ENCODE data around the gene BCL2. TPM values are rescaled to one million over a fixed set of nuclear protein-coding genes. Genes with fewer than 3 reads are reported as not detected.

Gene BCL2
- total and polyA plus RNA-seq, 7 donors: 2.8 to 25.7 (median 11.3) TPM

DNA sequence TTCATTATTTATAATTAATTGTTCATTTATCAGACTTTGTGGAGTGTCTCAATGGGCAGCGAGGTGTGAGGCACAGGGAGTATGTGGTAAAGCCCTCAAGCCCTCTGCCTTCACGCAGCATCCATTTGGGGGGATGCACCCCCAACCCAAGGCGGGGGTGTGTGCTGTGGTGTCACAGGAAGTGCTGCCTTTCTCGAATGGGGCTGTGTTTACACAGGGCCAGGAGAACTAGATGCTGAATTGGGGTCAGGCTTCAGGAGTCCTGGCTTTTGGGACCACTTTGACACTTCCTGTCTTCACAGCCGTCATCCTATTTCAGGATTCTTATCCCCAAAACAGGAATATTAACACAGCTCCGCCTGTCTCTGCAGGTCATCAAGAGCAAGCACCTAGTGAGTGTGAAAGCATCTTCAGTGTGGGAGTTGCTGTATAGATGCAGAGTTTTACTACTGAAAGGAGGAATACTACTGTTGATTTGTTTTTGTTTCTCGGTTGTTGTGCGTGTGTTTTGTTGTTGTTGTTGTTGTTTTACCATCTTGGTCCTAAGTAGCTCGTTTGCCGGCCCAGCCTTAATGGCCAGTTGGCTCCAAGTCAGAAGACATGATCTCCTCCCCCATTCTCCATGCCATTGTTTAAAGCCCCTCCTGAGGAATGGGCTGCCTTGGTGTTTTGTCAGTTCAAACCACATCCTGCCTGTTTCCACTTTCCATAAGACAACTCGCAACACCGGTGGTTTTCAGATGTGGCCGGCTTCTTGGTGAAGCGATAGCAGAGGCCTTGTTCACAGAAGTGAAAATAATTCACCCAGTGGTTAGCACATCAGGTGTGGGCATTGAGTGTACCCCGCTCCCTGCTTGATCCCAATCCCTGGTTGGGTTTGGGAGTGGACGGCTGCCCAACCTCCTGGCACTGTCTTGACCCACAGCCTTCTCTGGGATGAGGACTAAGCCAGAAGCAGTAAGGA is 221.3 kb downstream of the BCL2 start:
- 49 to 84% methylated on average over 16 of the region's 16 CpGs for WGBS, 2 donors
- H3K4me1 ChIP-seq: peaks cover 0 to 29% (median 27%) of the 10 kb centered on the region in 4 donors
- no peaks in the 10 kb centered on the region for H3K27me3 ChIP-seq
- H3K27ac ChIP-seq: peak overlapping the region in 1 of 4 donors; percentile 37
- H3K9me3 ChIP-seq: no peaks in the 10 kb centered on the region
- TF ChIP-seq POLR2AphosphoS5 (IDR thresholded peaks at IDR 0.05) (no peak), POLR2A (IDR thresholded peaks at IDR 0.05) (no peak), EP300 (IDR thresholded peaks at IDR 0.05) (no peak)
- TF ChIP-seq, protein P1, sequence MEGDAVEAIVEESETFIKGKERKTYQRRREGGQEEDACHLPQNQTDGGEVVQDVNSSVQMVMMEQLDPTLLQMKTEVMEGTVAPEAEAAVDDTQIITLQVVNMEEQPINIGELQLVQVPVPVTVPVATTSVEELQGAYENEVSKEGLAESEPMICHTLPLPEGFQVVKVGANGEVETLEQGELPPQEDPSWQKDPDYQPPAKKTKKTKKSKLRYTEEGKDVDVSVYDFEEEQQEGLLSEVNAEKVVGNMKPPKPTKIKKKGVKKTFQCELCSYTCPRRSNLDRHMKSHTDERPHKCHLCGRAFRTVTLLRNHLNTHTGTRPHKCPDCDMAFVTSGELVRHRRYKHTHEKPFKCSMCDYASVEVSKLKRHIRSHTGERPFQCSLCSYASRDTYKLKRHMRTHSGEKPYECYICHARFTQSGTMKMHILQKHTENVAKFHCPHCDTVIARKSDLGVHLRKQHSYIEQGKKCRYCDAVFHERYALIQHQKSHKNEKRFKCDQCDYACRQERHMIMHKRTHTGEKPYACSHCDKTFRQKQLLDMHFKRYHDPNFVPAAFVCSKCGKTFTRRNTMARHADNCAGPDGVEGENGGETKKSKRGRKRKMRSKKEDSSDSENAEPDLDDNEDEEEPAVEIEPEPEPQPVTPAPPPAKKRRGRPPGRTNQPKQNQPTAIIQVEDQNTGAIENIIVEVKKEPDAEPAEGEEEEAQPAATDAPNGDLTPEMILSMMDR (IDR thresholded peaks at IDR 0.05): no peak
- intact Hi-C loops (cut with DNase I): loop anchor here (5.0 kb wide), 1 partner anchor 719 kb away; no protein-coding TSS in a partner anchor
- H3K36me3 ChIP-seq: no peaks in the 10 kb centered on the region
- DNase-seq: no peak
- H3K4me3 ChIP-seq: no peak overlapping the region

DNA sequence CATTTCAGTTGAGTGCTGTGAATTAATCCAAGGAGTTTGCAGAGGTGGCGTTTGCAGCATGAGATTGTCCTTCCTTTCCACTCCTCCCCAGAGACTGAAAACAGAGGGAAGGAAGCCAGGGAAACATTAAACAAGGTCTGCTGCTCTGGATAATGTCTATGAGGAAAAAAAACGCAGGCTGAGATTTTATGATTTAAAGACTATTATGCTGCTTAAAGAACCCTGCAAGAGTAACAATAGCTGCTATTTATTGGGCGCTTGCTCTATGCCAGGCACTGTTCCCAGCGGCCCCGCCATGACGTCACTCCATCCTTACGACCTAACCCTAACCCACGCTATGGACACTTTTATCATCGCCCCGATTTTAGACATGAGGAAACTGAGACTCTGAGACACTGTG is 222.4 kb downstream of the BCL2 start:
- H3K27ac ChIP-seq: peak overlapping the region in 2 of 4 donors; percentile 26 to 37
- H3K4me1 ChIP-seq: peaks cover 0 to 29% (median 27%) of the 10 kb centered on the region in 4 donors
- H3K9me3 ChIP-seq: no peaks in the 10 kb centered on the region
- DNase-seq: peak; percentile 84
- TF ChIP-seq POLR2A (IDR thresholded peaks at IDR 0.05): no peak
- TF ChIP-seq, protein P1 (IDR thresholded peaks at IDR 0.05): no peak
- peak; percentile 94 to 97 (median 96) for TF ChIP-seq POLR2AphosphoS5 (IDR thresholded peaks at IDR 0.05)
- TF ChIP-seq EP300 (IDR thresholded peaks at IDR 0.05): peak; percentile 76 to 85 (median 79)
- intact Hi-C loops (cut with DNase I): loop anchor here (5.0 kb wide), 1 partner anchor 720 kb away; no protein-coding TSS in a partner anchor
- no peaks in the 10 kb centered on the region for H3K36me3 ChIP-seq
- H3K4me3 ChIP-seq: no peak overlapping the region
- H3K27me3 ChIP-seq: no peaks in the 10 kb centered on the region
- 14 to 48% methylated on average over 10 of the region's 10 CpGs for WGBS, 2 donors

DNA sequence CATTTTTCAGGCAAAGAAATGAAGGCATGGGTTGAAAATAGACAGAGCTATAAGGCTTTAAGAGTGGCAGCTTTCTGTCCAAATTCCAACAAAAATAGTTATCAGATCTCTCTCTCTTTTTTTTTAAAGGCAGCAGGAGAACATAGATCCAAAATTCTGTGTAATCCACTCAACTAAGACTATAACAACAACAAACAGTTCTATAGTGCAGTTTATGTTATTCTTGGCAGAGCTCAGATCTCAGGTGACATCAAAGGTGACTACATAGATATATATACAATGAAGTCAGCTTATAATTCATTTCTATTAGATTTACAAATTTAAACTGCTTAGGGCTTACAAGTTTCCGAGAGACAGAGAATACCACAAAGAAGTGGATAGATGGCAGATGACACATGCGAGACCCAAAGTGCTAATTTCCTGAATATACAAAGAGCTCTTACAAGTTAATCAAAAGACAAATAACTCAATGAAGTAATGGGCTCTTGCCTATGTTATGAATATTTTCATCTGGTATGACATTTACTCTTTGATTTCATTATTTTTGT is 223.2 kb downstream of the BCL2 start:
- Histone ChIP-seq H3K4me3 (no peak overlapping the region), H3K27me3 (no peaks in the 10 kb centered on the region), H3K4me1 (peaks cover 0 to 29% (median 28%) of the 10 kb centered on the region in 4 donors), H3K9me3 (no peaks in the 10 kb centered on the region), H3K27ac (peak overlapping the region in 2 of 4 donors; percentile 26 to 37), H3K36me3 (no peaks in the 10 kb centered on the region)
- intact Hi-C loops (cut with DNase I): loop anchor here (5.0 kb wide), 1 partner anchor 721 kb away; no protein-coding TSS in a partner anchor
- 70 to 80% methylated on average over 2 of the region's 2 CpGs for WGBS, 2 donors
- TF ChIP-seq POLR2AphosphoS5 (IDR thresholded peaks at IDR 0.05) (no peak), POLR2A (IDR thresholded peaks at IDR 0.05) (no peak), EP300 (IDR thresholded peaks at IDR 0.05) (no peak)
- TF ChIP-seq, protein P1 (IDR thresholded peaks at IDR 0.05): no peak
- no peak for DNase-seq

DNA sequence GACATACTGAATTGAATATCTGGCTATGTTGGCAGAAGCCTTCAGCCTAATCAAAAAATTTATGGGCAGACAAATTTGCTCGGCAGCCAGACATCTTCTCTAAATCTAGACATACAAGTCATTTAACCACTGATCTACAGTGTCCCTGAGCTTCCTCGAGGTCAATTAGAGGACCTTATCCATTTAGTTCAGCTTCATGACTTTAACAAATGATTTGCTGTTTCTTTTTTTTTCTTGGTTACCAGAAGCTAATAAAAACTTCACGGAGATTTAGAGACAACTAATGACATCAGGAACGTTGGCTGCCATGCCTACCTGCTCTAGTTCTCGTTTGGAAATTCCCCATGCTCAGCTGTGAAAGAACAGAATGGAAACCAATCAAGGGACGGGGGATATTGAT is 223.8 kb downstream of the BCL2 start:
- intact Hi-C loops (cut with DNase I): loop anchor here (5.0 kb wide), 1 partner anchor 722 kb away; no protein-coding TSS in a partner anchor
- no peak for TF ChIP-seq POLR2A (IDR thresholded peaks at IDR 0.05)
- TF ChIP-seq EP300 (IDR thresholded peaks at IDR 0.05): peak in 1 of 4 donors; percentile 12
- TF ChIP-seq POLR2AphosphoS5 (IDR thresholded peaks at IDR 0.05): peak in 3 of 4 donors; percentile 37 to 49 (median 39)
- TF ChIP-seq, protein P1 (IDR thresholded peaks at IDR 0.05): no peak
- Histone ChIP-seq H3K9me3 (no peaks in the 10 kb centered on the region), H3K4me3 (no peak overlapping the region), H3K4me1 (peaks cover 0 to 35% (median 32%) of the 10 kb centered on the region in 4 donors), H3K27ac (peak overlapping the region in 1 of 4 donors; percentile 37), H3K27me3 (no peaks in the 10 kb centered on the region), H3K36me3 (no peaks in the 10 kb centered on the region)
- 70 to 76% methylated on average over 6 of the region's 6 CpGs for WGBS, 2 donors
- DNase-seq: no peak

Measured in sigmoid colon (tissue), 7 donors.